HG03064 (cell line): ENCODE results near the gene EHHADH.

ENCODE experiments used
- ATAC-seq: cut with Tn5 transposase; IDR thresholded peaks from one replicate; pipeline ENCODE4 v1.9.1; 2021; ENCODE audit warnings: low read depth; ENCODE audit not compliant: unreplicated experiment

EHHADH gene

GRCh38 chr3:185151101-185151963 lies 102.5 kb downstream of the EHHADH start:
- no peak for ATAC-seq

GRCh38 chr3:185150561-185150960 lies 103.3 kb downstream of the EHHADH start:
- ATAC-seq = no peak

- ATAC-seq = no peak
Observed at GRCh38 chr3:185149591-185149990, 104.3 kb downstream of the EHHADH start.

- no peak for ATAC-seq
Observed at GRCh38 chr3:185145511-185145910, 108.3 kb downstream of the EHHADH start.

GRCh38 chr3:185144784-185145183 lies 109.1 kb downstream of the EHHADH start:
- ATAC-seq = no peak
